ENCODE measurements around the gene BST1.

- TF ChIP-seq CTCF (IDR thresholded peaks at IDR 0.05; ENCODE audit: insufficient read depth, low read length, poor library complexity, severe bottlenecking) (no peak), EZH2phosphoT487 (conservative IDR thresholded peaks at IDR 0.05; ENCODE audit: low read length) (no peak)
These were observed 74.2 kb downstream of the BST1 start for GRCh38 chr4:15776871-15777648.
